DMS 273 (cell line): ENCODE data around the gene TRABD.

Experiments
- DNase-seq: peaks from one replicate; lab custom pipeline; 2025; ENCODE audit not compliant: unreplicated experiment; lab: John Stamatoyannopoulos, UW

The TRABD gene

GRCh38 chr22:50173311-50173982, 12.3 kb upstream of the TRABD start:
- DNase-seq: no peak

- DNase-seq: no peak
These were observed 11.7 kb upstream of the TRABD start for GRCh38 chr22:50173983-50174355.

- no peak for DNase-seq
These were observed 11.1 kb upstream of the TRABD start for GRCh38 chr22:50174382-50175190.

GRCh38 chr22:50175191-50175461, 10.6 kb upstream of the TRABD start:
- DNase-seq: no peak

GRCh38 chr22:50175921-50176849, 9.5 kb upstream of the TRABD start:
- no peak for DNase-seq

GRCh38 chr22:50176850-50177536, 8.7 kb upstream of the TRABD start:
- DNase-seq: no peak

- no peak for DNase-seq
These were observed 7.9 kb upstream of the TRABD start for GRCh38 chr22:50177537-50178470.

- DNase-seq: no peak
These were observed 7.2 kb upstream of the TRABD start for GRCh38 chr22:50178471-50178864.

GRCh38 chr22:50178871-50179869, 6.5 kb upstream of the TRABD start:
- no peak for DNase-seq

GRCh38 chr22:50179937-50180726, 5.6 kb upstream of the TRABD start:
- DNase-seq: no peak

- no peak for DNase-seq
These were observed 4.8 kb upstream of the TRABD start for GRCh38 chr22:50180727-50181521.

GRCh38 chr22:50182176-50183081, 3.3 kb upstream of the TRABD start:
- peak; percentile 22 for DNase-seq

- no peak for DNase-seq
These were observed 2.4 kb upstream of the TRABD start for GRCh38 chr22:50183141-50183971.

- DNase-seq: peak; percentile 42
These were observed 1.5 kb upstream of the TRABD start for GRCh38 chr22:50184004-50184901.
